Measurements from ENCODE around the gene BOD1.
"Not testable (repeated sequence)": the region's sequence is repeated elsewhere in the genome, so short reads cannot be mapped to it uniquely, and the experiment has no call there.

BOD1 gene

GRCh38 chr5:173590436-173591055 is 25.9 kb downstream of the BOD1 start:
- DNase-seq, result no peak
- in situ Hi-C loops (cut with HindIII; ENCODE audit: low pct_ligation_motif_present, low pct_unique_long_range_greater_than_20kb, low sequenced_read_pairs), result no loop called here

GRCh38 chr5:173586133-173586532 is 30.3 kb downstream of the BOD1 start:
- in situ Hi-C loops (cut with HindIII; ENCODE audit: low pct_ligation_motif_present, low pct_unique_long_range_greater_than_20kb, low sequenced_read_pairs); DNase-seq: not testable (repeated sequence)

DNA sequence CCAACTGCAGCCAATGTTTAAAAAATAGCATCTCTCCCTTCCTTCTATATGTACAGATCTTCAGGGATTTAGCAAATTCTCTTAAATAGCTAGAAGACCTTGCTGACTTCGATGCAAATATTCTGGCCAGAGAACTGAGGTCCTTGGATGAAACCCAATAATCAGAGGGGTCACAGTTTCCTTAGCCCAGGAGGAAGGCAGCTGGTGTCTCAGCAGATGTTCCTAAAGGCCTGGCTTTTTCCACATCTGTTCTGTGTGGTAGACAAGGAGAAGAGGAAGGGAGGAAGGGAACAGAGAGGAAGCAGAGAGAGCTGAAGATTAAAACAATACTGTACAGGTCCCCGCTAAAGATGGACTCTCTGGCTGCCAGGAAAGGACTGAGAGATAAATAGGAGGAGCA is 33.1 kb downstream of the BOD1 start:
- in situ Hi-C loops (cut with HindIII; ENCODE audit: low pct_ligation_motif_present, low pct_unique_long_range_greater_than_20kb, low sequenced_read_pairs), result no loop called here

DNA sequence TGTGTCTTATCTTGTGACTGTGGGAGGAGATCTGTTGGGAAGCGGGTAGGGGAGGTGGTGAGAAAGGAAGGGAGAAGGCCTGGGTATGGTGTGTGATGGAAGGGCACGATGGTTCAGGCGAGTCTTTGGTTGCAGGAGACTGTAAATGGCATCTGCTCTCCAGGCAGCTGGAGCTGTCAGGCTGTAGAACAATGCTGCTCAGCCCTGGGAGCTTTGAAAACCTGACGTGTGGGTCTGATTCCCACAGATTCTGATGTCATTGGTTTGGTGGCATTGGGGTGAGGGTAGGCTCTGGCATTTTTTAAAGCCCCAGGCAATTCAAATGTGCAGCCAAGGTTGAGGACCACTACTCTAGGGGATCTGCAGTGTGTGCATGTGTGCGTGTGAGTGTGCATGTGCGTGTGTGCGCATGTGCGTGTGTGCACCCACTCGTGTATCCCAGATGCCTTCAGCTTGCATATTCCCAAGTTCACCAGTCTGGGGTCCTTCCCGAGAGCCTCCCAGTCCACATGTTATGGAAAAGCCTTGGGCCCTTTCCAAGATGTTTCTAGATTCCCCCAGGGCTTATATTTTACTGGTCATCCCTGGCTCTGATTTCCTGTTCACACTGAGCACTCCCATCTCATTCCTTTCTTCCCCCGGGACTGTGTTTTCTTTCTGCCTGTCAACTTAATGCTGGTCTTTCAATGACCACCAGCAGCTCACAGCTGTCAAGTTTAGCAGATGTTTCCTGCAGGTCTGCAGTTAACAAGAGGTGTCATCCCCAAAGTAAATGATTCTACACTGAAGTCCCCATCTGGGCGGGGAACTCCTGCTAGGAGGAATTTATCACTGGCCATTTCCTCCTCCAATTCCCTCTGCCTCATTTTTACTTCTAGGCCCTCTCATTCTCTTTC is 34.0 kb downstream of the BOD1 start:
- DNase-seq, result no peak
- in situ Hi-C loops (cut with HindIII; ENCODE audit: low pct_ligation_motif_present, low pct_unique_long_range_greater_than_20kb, low sequenced_read_pairs), result no loop called here

More for the DNA sequence above, 33.1 kb downstream of the BOD1 start:
- DNase-seq, result no peak

DNA sequence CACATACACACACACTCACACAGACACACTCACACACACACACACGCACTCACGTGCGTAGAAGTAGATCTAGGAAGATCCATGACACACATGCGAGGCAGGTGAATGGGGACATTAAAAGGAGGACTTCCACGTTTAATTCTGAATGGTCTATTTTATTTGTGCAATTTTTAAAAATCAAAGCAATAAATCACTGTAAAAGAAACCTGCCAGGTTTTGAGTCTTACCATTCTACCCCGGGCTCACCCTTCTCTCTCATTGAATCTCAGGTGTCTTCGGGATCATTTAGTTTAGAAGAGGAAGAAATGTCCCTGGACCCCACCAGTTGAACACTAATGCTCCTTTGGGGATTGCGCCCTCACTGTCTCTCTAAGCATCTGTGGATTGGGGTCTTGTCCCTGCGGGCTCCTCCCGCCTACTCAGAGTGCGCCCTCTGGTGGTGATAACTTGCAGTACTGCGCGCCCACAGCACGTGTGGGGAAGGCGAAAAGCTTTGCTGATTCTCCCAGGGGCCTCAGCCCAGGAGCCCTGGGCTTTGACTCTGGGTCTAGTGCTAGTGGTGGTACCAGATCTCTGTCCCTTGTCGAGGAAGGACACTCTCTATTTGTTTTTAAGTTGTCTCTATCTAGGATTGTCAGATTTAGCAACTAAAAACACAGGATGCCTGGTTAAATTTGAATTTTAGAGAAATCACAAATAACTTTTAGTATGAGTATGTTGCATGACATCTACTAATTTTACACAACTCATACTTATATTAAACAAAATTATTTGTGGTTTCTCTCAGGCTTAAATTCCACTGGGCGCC is 34.8 kb downstream of the BOD1 start:
- in situ Hi-C loops (cut with HindIII; ENCODE audit: low pct_ligation_motif_present, low pct_unique_long_range_greater_than_20kb, low sequenced_read_pairs), result no loop called here
- DNase-seq, result peak; percentile 25

DNA sequence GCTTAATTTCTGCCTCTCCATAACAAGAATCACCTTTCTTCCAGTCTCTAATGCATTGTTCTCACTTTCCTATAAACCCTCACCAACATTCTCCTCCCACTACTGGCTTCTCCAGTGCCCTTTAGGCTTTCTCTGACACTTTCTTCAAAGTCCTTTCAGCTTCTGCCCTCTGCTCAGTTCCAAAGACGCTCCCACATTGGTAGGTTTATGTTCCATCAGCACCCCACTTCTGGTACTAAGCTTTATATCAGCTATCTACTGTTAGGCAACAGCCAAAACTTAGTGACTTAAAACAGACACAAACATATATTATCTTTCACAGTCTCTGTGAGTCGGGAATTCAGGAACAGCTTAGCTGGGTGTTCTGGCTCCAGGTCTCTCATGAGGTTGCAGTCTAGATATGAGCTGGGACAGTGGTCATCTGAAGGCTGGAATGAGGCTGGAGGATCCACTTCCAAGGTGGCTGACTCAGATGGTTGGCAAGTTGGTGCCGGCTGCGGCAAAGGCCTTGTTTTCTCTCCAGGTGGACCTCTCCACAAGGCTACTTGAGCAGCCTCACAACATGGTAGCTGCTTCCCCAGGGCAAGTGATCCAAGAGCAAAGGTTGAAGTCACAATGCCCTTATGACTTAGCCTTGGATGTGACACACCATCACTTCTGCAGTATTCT is 37.4 kb downstream of the BOD1 start:
- in situ Hi-C loops (cut with HindIII; ENCODE audit: low pct_ligation_motif_present, low pct_unique_long_range_greater_than_20kb, low sequenced_read_pairs), result no loop called here
- no peak for DNase-seq

GRCh38 chr5:173577817-173578216 is 38.6 kb downstream of the BOD1 start:
- no peak for DNase-seq
- in situ Hi-C loops (cut with HindIII; ENCODE audit: low pct_ligation_motif_present, low pct_unique_long_range_greater_than_20kb, low sequenced_read_pairs), result no loop called here

GRCh38 chr5:173577166-173577565 is 39.3 kb downstream of the BOD1 start:
- in situ Hi-C loops (cut with HindIII; ENCODE audit: low pct_ligation_motif_present, low pct_unique_long_range_greater_than_20kb, low sequenced_read_pairs), result no loop called here
- DNase-seq, result no peak

DNA sequence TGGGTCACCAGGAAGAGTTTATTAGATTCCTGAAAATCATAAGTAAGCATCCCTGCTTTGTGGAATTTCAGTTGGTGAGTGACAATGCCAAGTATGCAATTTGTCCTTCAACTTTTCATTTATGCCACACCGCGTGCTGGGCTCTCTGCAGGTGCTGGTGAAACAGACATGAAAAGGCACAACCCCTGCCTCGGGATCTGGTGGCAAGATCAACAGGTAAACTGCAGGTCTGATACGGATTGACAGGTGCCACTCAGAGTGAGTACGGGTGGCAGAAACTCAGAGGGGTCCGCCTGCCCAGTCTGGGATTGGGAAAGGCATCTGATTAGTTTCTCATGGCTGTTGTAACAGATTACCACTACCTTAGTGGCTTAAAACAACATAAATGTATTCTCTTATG is 40.5 kb downstream of the BOD1 start:
- DNase-seq, result no peak
- in situ Hi-C loops (cut with HindIII; ENCODE audit: low pct_ligation_motif_present, low pct_unique_long_range_greater_than_20kb, low sequenced_read_pairs), result no loop called here

DNA sequence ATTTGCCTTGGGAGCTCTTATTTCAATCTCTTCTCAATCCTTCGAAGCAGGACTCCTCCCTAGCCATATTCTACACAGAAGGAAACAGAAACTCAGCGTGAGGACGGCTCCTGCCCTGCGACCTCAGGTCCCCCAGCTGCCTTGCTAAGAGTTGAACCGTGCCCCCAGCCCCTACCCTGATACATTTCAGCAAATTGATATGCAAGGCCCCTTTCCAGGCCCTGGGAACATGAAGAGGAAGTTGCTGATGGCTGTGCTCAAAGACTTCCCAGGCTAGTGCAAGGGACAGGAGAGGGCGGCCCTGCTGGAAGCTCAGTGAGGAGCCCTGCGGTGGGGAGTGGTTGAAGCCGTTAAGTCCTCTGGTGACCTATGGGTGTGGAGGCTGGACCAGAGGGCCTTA is 41.5 kb downstream of the BOD1 start:
- no peak for DNase-seq
- in situ Hi-C loops (cut with HindIII; ENCODE audit: low pct_ligation_motif_present, low pct_unique_long_range_greater_than_20kb, low sequenced_read_pairs), result no loop called here

GRCh38 chr5:173573126-173573960 is 43.1 kb downstream of the BOD1 start:
- DNase-seq, result peak; percentile 64
- in situ Hi-C loops (cut with HindIII; ENCODE audit: low pct_ligation_motif_present, low pct_unique_long_range_greater_than_20kb, low sequenced_read_pairs), result no loop called here

- in situ Hi-C loops (cut with HindIII; ENCODE audit: low pct_ligation_motif_present, low pct_unique_long_range_greater_than_20kb, low sequenced_read_pairs), result no loop called here
- DNase-seq, result no peak
These were observed 43.9 kb downstream of the BOD1 start for GRCh38 chr5:173572431-173573125.

GRCh38 chr5:173570321-173571090 is 45.9 kb downstream of the BOD1 start:
- in situ Hi-C loops (cut with HindIII; ENCODE audit: low pct_ligation_motif_present, low pct_unique_long_range_greater_than_20kb, low sequenced_read_pairs), result no loop called here
- DNase-seq, result no peak

GRCh38 chr5:173568703-173569102 is 47.7 kb downstream of the BOD1 start:
- no peak for DNase-seq
- in situ Hi-C loops (cut with HindIII; ENCODE audit: low pct_ligation_motif_present, low pct_unique_long_range_greater_than_20kb, low sequenced_read_pairs), result no loop called here

DNA sequence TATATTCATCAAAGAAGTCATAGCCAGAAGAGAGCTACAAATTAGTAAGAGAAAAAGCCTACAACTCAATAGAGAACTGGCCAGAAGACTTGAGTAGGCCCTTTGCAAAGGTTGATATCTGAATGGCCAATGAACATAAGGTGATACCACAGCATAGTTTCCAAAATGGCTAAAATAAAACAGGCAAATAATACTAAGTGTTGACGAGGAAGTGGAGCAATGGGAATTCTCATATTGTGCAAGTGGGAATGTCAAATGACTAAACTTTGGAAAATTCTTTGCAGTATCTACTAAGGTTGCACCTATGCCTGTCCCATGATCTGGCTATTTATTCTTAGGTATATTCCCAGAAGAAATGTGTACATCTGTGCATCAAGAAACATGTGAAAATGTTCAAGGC is 48.3 kb downstream of the BOD1 start:
- no peak for DNase-seq
- in situ Hi-C loops (cut with HindIII; ENCODE audit: low pct_ligation_motif_present, low pct_unique_long_range_greater_than_20kb, low sequenced_read_pairs), result no loop called here

GRCh38 chr5:173567548-173567947 is 48.9 kb downstream of the BOD1 start:
- in situ Hi-C loops (cut with HindIII; ENCODE audit: low pct_ligation_motif_present, low pct_unique_long_range_greater_than_20kb, low sequenced_read_pairs), result no loop called here
- DNase-seq, result no peak

Data from ACHN (cell line).